ENCODE results near the gene CD300E.

DNA sequence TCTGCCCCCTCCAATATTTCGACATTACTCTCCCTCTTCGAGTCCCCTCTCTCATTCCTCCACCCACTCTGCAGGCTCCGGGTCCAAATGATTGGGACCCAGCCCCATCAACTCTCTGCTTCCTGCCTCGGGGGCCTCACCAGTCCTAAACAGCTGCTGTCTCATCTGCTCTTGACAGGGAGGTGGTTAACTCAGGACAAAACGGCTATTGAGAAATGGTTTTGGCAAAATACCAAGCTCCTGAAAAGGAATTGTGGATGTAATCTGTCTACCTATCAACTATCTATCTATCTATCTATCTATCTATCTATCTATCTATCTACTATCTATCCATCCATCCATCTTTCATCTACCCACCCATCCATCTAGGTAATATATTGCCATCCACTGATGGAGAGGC is 58.4 kb downstream of the CD300E start:
- TF ChIP-seq, protein P1, sequence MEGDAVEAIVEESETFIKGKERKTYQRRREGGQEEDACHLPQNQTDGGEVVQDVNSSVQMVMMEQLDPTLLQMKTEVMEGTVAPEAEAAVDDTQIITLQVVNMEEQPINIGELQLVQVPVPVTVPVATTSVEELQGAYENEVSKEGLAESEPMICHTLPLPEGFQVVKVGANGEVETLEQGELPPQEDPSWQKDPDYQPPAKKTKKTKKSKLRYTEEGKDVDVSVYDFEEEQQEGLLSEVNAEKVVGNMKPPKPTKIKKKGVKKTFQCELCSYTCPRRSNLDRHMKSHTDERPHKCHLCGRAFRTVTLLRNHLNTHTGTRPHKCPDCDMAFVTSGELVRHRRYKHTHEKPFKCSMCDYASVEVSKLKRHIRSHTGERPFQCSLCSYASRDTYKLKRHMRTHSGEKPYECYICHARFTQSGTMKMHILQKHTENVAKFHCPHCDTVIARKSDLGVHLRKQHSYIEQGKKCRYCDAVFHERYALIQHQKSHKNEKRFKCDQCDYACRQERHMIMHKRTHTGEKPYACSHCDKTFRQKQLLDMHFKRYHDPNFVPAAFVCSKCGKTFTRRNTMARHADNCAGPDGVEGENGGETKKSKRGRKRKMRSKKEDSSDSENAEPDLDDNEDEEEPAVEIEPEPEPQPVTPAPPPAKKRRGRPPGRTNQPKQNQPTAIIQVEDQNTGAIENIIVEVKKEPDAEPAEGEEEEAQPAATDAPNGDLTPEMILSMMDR (conservative IDR thresholded peaks at IDR 0.05; ENCODE audit: low read depth, low read length): no peak
- no peak for TF ChIP-seq EZH2 (IDR thresholded peaks at IDR 0.05; ENCODE audit: borderline replicate concordance, low read depth, low read length, poor library complexity, severe bottlenecking)

Measured in A673 (cell line).